CD4-positive, alpha-beta T cell treated with Interleukin-10 for 1 hour (primary cell): Measurements from ENCODE around the gene CEP135.
"Not testable (repeated sequence)": the region's sequence is repeated elsewhere in the genome, so short reads cannot be mapped to it uniquely, and the experiment has no call there.

ENCODE experiments used
- DNase-seq: peaks from one replicate; pipeline ENCODE4 v3.0.0-alpha.2; 2020

Gene CEP135

GRCh38 chr4:55947912-55948725, 626 bp upstream of the CEP135 start:
- DNase-seq = peak; percentile 80

GRCh38 chr4:55949482-55949802, 697 bp downstream of the CEP135 start:
- DNase-seq = no peak

- DNase-seq = no peak
These were observed 2.6 kb downstream of the CEP135 start for GRCh38 chr4:55951191-55951922.

- no peak for DNase-seq
These were observed 7.0 kb downstream of the CEP135 start for GRCh38 chr4:55955710-55956109.

GRCh38 chr4:55959655-55960054, 10.9 kb downstream of the CEP135 start:
- DNase-seq = no peak

- DNase-seq = no peak
These were observed 15.3 kb downstream of the CEP135 start for GRCh38 chr4:55964046-55964445.

GRCh38 chr4:55965585-55965984, 16.8 kb downstream of the CEP135 start:
- no peak for DNase-seq

GRCh38 chr4:55966324-55966723, 17.6 kb downstream of the CEP135 start:
- DNase-seq = not testable (repeated sequence)

- no peak for DNase-seq
These were observed 18.6 kb downstream of the CEP135 start for GRCh38 chr4:55967376-55967775.

- DNase-seq = no peak
These were observed 24.9 kb downstream of the CEP135 start for GRCh38 chr4:55973650-55974049.

GRCh38 chr4:55977811-55978210, 29.1 kb downstream of the CEP135 start:
- no peak for DNase-seq

- DNase-seq = no peak
These were observed 30.8 kb downstream of the CEP135 start for GRCh38 chr4:55979562-55979961.

- no peak for DNase-seq
These were observed 32.0 kb downstream of the CEP135 start for GRCh38 chr4:55980725-55981124.

GRCh38 chr4:55982976-55983375, 34.2 kb downstream of the CEP135 start:
- DNase-seq = no peak

GRCh38 chr4:55989766-55990165, 41.0 kb downstream of the CEP135 start:
- DNase-seq = no peak

GRCh38 chr4:55993994-55994663, 45.4 kb downstream of the CEP135 start:
- DNase-seq = no peak

GRCh38 chr4:55996646-55997045, 47.9 kb downstream of the CEP135 start:
- DNase-seq = no peak

- DNase-seq = no peak
These were observed 54.9 kb downstream of the CEP135 start for GRCh38 chr4:56003606-56004005.

GRCh38 chr4:56004235-56004634, 55.5 kb downstream of the CEP135 start:
- DNase-seq = no peak

GRCh38 chr4:56007154-56007553, 58.4 kb downstream of the CEP135 start:
- DNase-seq = no peak

- DNase-seq = no peak
These were observed 59.5 kb downstream of the CEP135 start for GRCh38 chr4:56008206-56008605.

- no peak for DNase-seq
These were observed 77.9 kb downstream of the CEP135 start for GRCh38 chr4:56026596-56026995.

- no peak for DNase-seq
These were observed 79.4 kb downstream of the CEP135 start for GRCh38 chr4:56028165-56028564.
